DMS79 (cell line): ENCODE results near the gene PDGFC.
"Not testable (repeated sequence)": the region's sequence is repeated elsewhere in the genome, so short reads cannot be mapped to it uniquely, and the experiment has no call there.

Source experiments
- DNase-seq: peaks from one replicate; lab custom pipeline; 2025; lab: John Stamatoyannopoulos, UW

The PDGFC gene

GRCh38 chr4:156901871-156902270 lies 69.7 kb downstream of the PDGFC start:
- no peak for DNase-seq

- no peak for DNase-seq
Observed at GRCh38 chr4:156898373-156899117, 73.1 kb downstream of the PDGFC start.

GRCh38 chr4:156896527-156896926 lies 75.1 kb downstream of the PDGFC start:
- no peak for DNase-seq

GRCh38 chr4:156894234-156894633 lies 77.4 kb downstream of the PDGFC start:
- no peak for DNase-seq

GRCh38 chr4:156892805-156893204 lies 78.8 kb downstream of the PDGFC start:
- DNase-seq: no peak

- DNase-seq: no peak
Observed at GRCh38 chr4:156889616-156890594, 81.7 kb downstream of the PDGFC start.

GRCh38 chr4:156888762-156889161 lies 82.8 kb downstream of the PDGFC start:
- no peak for DNase-seq

GRCh38 chr4:156886481-156886880 lies 85.1 kb downstream of the PDGFC start:
- DNase-seq: no peak

GRCh38 chr4:156885374-156885773 lies 86.2 kb downstream of the PDGFC start:
- DNase-seq: no peak

GRCh38 chr4:156884183-156884582 lies 87.4 kb downstream of the PDGFC start:
- DNase-seq: no peak

GRCh38 chr4:156875704-156876103 lies 95.9 kb downstream of the PDGFC start:
- DNase-seq: no peak

- DNase-seq: no peak
Observed at GRCh38 chr4:156875055-156875454, 96.5 kb downstream of the PDGFC start.

- DNase-seq: no peak
Observed at GRCh38 chr4:156873799-156874198, 97.8 kb downstream of the PDGFC start.

- DNase-seq: no peak
Observed at GRCh38 chr4:156870861-156871260, 100.7 kb downstream of the PDGFC start.

GRCh38 chr4:156870131-156870530 lies 101.5 kb downstream of the PDGFC start:
- DNase-seq: no peak

- DNase-seq: not testable (repeated sequence)
Observed at GRCh38 chr4:156866088-156866487, 105.5 kb downstream of the PDGFC start.

GRCh38 chr4:156865451-156865850 lies 106.1 kb downstream of the PDGFC start:
- DNase-seq: no peak

- no peak for DNase-seq
Observed at GRCh38 chr4:156858071-156858470, 113.5 kb downstream of the PDGFC start.

- DNase-seq: no peak
Observed at GRCh38 chr4:156838761-156839160, 132.8 kb downstream of the PDGFC start.

- DNase-seq: no peak
Observed at GRCh38 chr4:156837625-156838345, 133.8 kb downstream of the PDGFC start.

- DNase-seq: no peak
Observed at GRCh38 chr4:156832886-156833285, 138.7 kb downstream of the PDGFC start.

- DNase-seq: no peak
Observed at GRCh38 chr4:156830351-156830750, 141.2 kb downstream of the PDGFC start.
